Tibial nerve (tissue), 4 donors: ENCODE measurements around the gene LTBP2. TPM values are rescaled to one million over a fixed set of nuclear protein-coding genes. Genes with fewer than 3 reads are reported as not detected.

Experiments
- DNase-seq, 2 donors: peaks; one replicate each; pipeline ENCODE4 v3.0.0-alpha.2; 2019; ENCODE audit warnings: low spot score in 2 of 2
- H3K27ac ChIP-seq, 4 donors: fragments of 200-600 bp; sonication (generic) in 3 of 4; one replicate each; pipeline ENCODE4 v1.5.1; 2017 to 2019; ENCODE audit warnings: mild to moderate bottlenecking in 1 of 4
- H3K27me3 ChIP-seq, 2 donors: fragments of 200-600 bp; sonication (generic) in 1 of 2; one replicate each; pipeline versions ENCODE4 v1.5.1 to v1.6.0; 2017 to 2019
- H3K36me3 ChIP-seq, 3 donors: fragments of 200-600 bp; sonication (generic); one replicate each; pipeline ENCODE4 v1.5.1; 2018 to 2019
- H3K4me1 ChIP-seq, 4 donors: fragments of 200-600 bp; sonication (generic) in 3 of 4; one replicate each; pipeline ENCODE4 v1.5.1; 2017 to 2019
- H3K4me3 ChIP-seq, 4 donors: fragments of 200-600 bp; sonication (generic) in 3 of 4; one replicate each; pipeline ENCODE4 v1.5.1; 2017 to 2019; ENCODE audit warnings: mild to moderate bottlenecking in 1 of 4, moderate library complexity in 1 of 4
- H3K9me3 ChIP-seq, 4 donors: fragments of 200-600 bp; sonication (generic) in 3 of 4; one replicate each; pipeline ENCODE4 v1.5.1; 2017 to 2019
- CTCF ChIP-seq, 5 experiments: fragments of 200-600 bp in 3 of 5; fragments of 450-650 bp in 2 of 5; sonication (generic) in 3 of 5; IDR thresholded peaks; one replicate each; pipeline ENCODE4 v1.5.1; 2016 to 2019; ENCODE audit warnings: antibody characterized with exemption in 5 of 5, mild to moderate bottlenecking in 3 of 5, moderate library complexity in 2 of 5
- EP300 ChIP-seq, 2 donors: sonication (generic); formaldehyde crosslinking; IDR thresholded peaks; one replicate each; pipeline ENCODE4 v1.6.1; 2017; ENCODE audit warnings: antibody characterized with exemption in 2 of 2, mild to moderate bottlenecking in 1 of 2
- POLR2A ChIP-seq, 2 donors: fragments of 450-650 bp; IDR thresholded peaks; one replicate each; pipeline ENCODE4 v1.6.1; 2017; ENCODE audit warnings: antibody characterized with exemption in 2 of 2, mild to moderate bottlenecking in 2 of 2, moderate library complexity in 2 of 2
- WGBS, 2 donors: methylation state at CpG; one replicate each; pipeline ENCODE4 v1.1.5; 2018; 5-methylcytosine and 5-hydroxymethylcytosine counted together
- total RNA-seq, 4 donors: library from RNA; depleted of rRNA; stranded (reverse); fragments of >200 nt; gene quantifications; one replicate each; pipeline ENCODE4 v1.1.0, GENCODE V29; 2016

The LTBP2 gene
- total RNA-seq, 4 donors from 2014 or later: 67.1 to 276 (median 134) TPM

DNA sequence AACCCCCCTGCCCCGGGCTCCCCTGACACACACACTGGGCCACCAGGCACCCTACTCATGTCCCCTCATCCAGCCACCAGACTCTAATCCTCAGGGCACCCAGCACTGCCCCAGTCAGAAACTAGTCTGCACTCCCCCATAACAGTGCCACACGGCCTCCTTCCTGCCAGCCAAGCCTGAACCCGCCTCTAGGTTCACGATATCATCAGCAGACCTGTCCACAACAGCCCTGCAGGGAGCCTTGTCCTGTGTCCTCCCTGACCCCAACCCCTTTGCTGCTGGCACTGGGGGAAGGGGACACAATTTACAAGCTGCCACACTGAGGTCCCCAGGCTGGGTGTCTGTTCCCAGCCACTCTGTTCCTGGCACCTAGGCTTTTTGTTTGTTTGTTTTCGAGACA, 33.6 kb downstream of the LTBP2 start:
- WGBS, 2 donors: 83 to 86% methylated on average over 5 of the region's 5 CpGs

DNA sequence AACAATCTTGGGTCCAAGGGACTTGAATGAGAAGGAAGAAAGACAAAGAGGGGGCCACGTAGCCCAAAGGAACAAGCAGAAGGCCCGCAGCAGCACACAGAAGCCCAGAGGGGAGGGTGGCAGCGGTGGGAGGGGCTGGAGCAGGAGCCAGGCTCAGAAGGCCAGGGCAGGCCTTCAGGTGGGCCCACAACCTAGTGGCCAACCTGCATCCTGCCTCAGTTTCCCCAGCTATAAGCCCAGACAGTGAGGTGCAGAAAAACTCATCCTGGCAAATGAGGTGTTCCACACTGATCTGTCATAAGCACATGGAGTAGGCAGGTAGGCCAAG, 34.1 kb downstream of the LTBP2 start:
- peaks cover 0 to 64% (median 22%) of the 10 kb centered on the region in 4 donors for H3K4me1 ChIP-seq
- H3K9me3 ChIP-seq: no peaks in the 10 kb centered on the region
- no peaks in the 10 kb centered on the region for H3K36me3 ChIP-seq
- DNase-seq: no peak
- no peaks in the 10 kb centered on the region for H3K27me3 ChIP-seq
- H3K4me3 ChIP-seq: no peak overlapping the region
- WGBS, 2 donors: 89 to 96% methylated on average over 3 of the region's 3 CpGs
- no peak overlapping the region for H3K27ac ChIP-seq
- TF ChIP-seq CTCF (IDR thresholded peaks at IDR 0.05): no peak
- TF ChIP-seq POLR2A (IDR thresholded peaks at IDR 0.05): no peak
- no peak for TF ChIP-seq EP300 (IDR thresholded peaks at IDR 0.05)

More for the DNA sequence above, 33.6 kb downstream of the LTBP2 start:
- DNase-seq: no peak
- TF ChIP-seq CTCF (IDR thresholded peaks at IDR 0.05): no peak
- no peak for TF ChIP-seq POLR2A (IDR thresholded peaks at IDR 0.05)
- no peak for TF ChIP-seq EP300 (IDR thresholded peaks at IDR 0.05)
- H3K4me3 ChIP-seq: no peak overlapping the region
- H3K4me1 ChIP-seq: peaks cover 0 to 64% (median 19%) of the 10 kb centered on the region in 4 donors
- no peaks in the 10 kb centered on the region for H3K36me3 ChIP-seq
- H3K9me3 ChIP-seq: no peaks in the 10 kb centered on the region
- H3K27me3 ChIP-seq: no peaks in the 10 kb centered on the region
- H3K27ac ChIP-seq: peak overlapping the region in 1 of 4 donors; percentile 4

- TF ChIP-seq EP300 (IDR thresholded peaks at IDR 0.05) (peak in 1 of 2 donors; percentile 43), CTCF (IDR thresholded peaks at IDR 0.05) (no peak), POLR2A (IDR thresholded peaks at IDR 0.05) (no peak)
- Histone ChIP-seq H3K9me3 (no peaks in the 10 kb centered on the region), H3K27me3 (no peaks in the 10 kb centered on the region), H3K36me3 (no peaks in the 10 kb centered on the region), H3K4me1 (peaks cover 0 to 64% (median 22%) of the 10 kb centered on the region in 4 donors), H3K4me3 (no peak overlapping the region), H3K27ac (peak overlapping the region in 2 of 4 donors; percentile 78 to 83)
- peak in 1 of 2 donors; percentile 77 for DNase-seq
- 80 to 88% methylated on average over 11 of the region's 11 CpGs for WGBS, 2 donors
These were observed 34.6 kb downstream of the LTBP2 start for GRCh38 chr14:74577247-74577947.

DNA sequence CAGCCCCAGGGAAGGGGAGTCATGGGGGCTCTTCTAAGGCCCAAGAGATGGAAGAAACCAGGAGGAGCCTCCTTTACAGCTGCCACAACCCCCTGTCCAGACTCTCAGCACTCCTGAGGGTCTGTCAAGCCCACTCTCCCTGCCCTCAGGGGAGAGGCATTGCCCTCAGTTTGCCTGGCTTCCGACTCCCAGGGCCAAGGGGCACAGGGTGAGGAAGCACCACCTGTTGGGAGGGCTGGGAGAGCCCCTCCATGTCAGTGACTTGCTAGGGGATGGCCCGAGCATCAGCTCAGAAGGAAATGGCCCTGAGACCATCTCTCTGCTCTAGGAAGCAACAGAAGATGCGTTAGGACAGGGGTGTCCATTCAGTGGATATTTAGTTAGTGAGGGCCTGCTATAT, 36.1 kb downstream of the LTBP2 start:
- DNase-seq: no peak
- Histone ChIP-seq H3K4me1 (peaks cover 0 to 72% (median 30%) of the 10 kb centered on the region in 4 donors), H3K27me3 (no peaks in the 10 kb centered on the region), H3K9me3 (no peaks in the 10 kb centered on the region), H3K4me3 (no peak overlapping the region), H3K36me3 (no peaks in the 10 kb centered on the region), H3K27ac (peak overlapping the region in 2 of 4 donors; percentile 78 to 83)
- TF ChIP-seq POLR2A (IDR thresholded peaks at IDR 0.05) (no peak), EP300 (IDR thresholded peaks at IDR 0.05) (no peak), CTCF (IDR thresholded peaks at IDR 0.05) (no peak)
- WGBS, 2 donors: 85 to 98% methylated on average over 3 of the region's 3 CpGs

DNA sequence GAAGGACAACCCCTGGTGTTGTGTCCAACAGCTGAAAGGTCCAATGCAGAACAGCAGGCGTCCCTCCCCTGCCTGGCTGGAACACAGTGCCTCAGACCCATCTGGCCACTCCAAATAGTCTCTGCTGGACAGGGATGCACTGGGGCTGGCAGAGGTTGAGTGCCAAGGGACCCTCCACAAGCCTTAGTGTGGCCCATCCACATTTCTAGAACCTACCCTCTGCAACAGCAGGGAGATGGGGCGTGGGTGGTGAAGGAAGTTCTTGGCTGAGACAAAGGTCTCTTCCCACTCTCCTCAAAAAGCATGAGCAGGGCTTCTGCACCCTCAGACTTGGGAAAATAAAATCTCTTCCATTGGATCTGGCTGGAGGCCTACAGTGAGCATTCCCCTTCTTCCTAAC, 36.5 kb downstream of the LTBP2 start:
- peak overlapping the region in 2 of 4 donors; percentile 78 to 83 for H3K27ac ChIP-seq
- H3K4me3 ChIP-seq: no peak overlapping the region
- 78 to 90% methylated on average over 2 of the region's 2 CpGs for WGBS, 2 donors
- no peaks in the 10 kb centered on the region for H3K27me3 ChIP-seq
- no peaks in the 10 kb centered on the region for H3K36me3 ChIP-seq
- no peaks in the 10 kb centered on the region for H3K9me3 ChIP-seq
- TF ChIP-seq EP300 (IDR thresholded peaks at IDR 0.05) (no peak), CTCF (IDR thresholded peaks at IDR 0.05) (no peak)
- H3K4me1 ChIP-seq: peaks cover 0 to 75% (median 35%) of the 10 kb centered on the region in 4 donors
- no peak for DNase-seq
